ENCODE measurements around the gene GFRAL. TPM values are rescaled to one million over a fixed set of nuclear protein-coding genes. Genes with fewer than 3 reads are reported as not detected.

The GFRAL gene
- total RNA-seq, 1 experiment from 2014 or later, result not detected

DNA sequence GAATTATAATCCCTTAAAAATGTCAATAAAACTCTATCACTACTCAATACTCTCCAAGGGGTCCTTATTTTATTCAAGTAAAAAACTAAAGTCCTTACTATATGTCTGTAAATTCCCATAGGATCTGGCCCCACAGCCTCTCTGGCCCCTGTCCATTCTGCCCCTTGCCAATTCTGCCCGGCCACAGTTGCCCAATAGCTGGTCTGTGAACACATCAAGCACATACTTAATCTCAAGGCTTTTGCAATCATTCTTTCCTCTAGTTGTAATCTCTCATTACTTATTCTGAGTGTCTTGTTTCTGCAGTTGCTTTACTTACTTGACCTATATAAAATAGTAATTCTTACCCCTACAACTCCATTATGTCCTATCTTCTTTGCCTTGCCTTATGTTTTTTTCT, 22.5 kb upstream of the GFRAL start:
- Mint-ChIP-seq H3K36me3 (ENCODE audit: insufficient read depth in 1 of 3, low read depth in 3 of 3) (no peaks in the 10 kb centered on the region), H3K27me3 (ENCODE audit: low read depth) (no peaks in the 10 kb centered on the region), H3K4me1 (no peaks in the 10 kb centered on the region), H3K9me3 (no peaks in the 10 kb centered on the region), H3K27ac (no peak overlapping the region), H3K4me3 (no peak overlapping the region)
- no peak overlapping the region for H2AFZ ChIP-seq (ENCODE audit: low read length)
- no peak overlapping the region for H4K5ac ChIP-seq (ENCODE audit: insufficient read length, low read depth, low read length)
- TF ChIP-seq, protein P1, sequence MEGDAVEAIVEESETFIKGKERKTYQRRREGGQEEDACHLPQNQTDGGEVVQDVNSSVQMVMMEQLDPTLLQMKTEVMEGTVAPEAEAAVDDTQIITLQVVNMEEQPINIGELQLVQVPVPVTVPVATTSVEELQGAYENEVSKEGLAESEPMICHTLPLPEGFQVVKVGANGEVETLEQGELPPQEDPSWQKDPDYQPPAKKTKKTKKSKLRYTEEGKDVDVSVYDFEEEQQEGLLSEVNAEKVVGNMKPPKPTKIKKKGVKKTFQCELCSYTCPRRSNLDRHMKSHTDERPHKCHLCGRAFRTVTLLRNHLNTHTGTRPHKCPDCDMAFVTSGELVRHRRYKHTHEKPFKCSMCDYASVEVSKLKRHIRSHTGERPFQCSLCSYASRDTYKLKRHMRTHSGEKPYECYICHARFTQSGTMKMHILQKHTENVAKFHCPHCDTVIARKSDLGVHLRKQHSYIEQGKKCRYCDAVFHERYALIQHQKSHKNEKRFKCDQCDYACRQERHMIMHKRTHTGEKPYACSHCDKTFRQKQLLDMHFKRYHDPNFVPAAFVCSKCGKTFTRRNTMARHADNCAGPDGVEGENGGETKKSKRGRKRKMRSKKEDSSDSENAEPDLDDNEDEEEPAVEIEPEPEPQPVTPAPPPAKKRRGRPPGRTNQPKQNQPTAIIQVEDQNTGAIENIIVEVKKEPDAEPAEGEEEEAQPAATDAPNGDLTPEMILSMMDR (conservative IDR thresholded peaks at IDR 0.05), result no peak
- no peak overlapping the region for H3K56ac ChIP-seq (ENCODE audit: insufficient read length, low read depth, low read length)
- H4K20me1 ChIP-seq (ENCODE audit: control insufficient read depth, insufficient read depth, insufficient read length), result no peaks in the 10 kb centered on the region
- H3K4ac ChIP-seq (ENCODE audit: low read depth, low read length), result no peak overlapping the region
- no peak overlapping the region for H4K8ac ChIP-seq (replicated peaks; ENCODE audit: insufficient read length, low read depth, low read length)
- H3K4me2 ChIP-seq (ENCODE audit: insufficient read depth, insufficient read length, low read length), result no peak overlapping the region
- H3K9me3 ChIP-seq (ENCODE audit: control insufficient read depth, low read depth, low read length), result no peaks in the 10 kb centered on the region
- H2BK5ac ChIP-seq (ENCODE audit: insufficient read length, low read length), result no peak overlapping the region
- no peak overlapping the region for H2AK5ac ChIP-seq (ENCODE audit: insufficient read length, low read length)
- no peaks in the 10 kb centered on the region for H3K23me2 ChIP-seq (ENCODE audit: insufficient read length, low read depth, low read length, poor library complexity, severe bottlenecking)
- H3K23ac ChIP-seq (ENCODE audit: insufficient read length, low read depth, low read length), result no peak overlapping the region
- H3K79me1 ChIP-seq (ENCODE audit: insufficient read depth, low read depth, low read length, poor library complexity, severe bottlenecking), result no peaks in the 10 kb centered on the region
- H3K18ac ChIP-seq (ENCODE audit: insufficient read length, low read depth, low read length), result no peak overlapping the region
- no peak overlapping the region for H3K27ac ChIP-seq (ENCODE audit: insufficient read length, low read depth, low read length)
- no peaks in the 10 kb centered on the region for H3K4me1 ChIP-seq (ENCODE audit: insufficient read depth, low read length)
- H3K9ac ChIP-seq (ENCODE audit: extremely low read depth, insufficient read length, low read length), result no peak overlapping the region
- no peak overlapping the region for H3T11ph ChIP-seq (ENCODE audit: low read length)
- no CpG with 5 or more reads among the region's 1 CpG for WGBS (ENCODE audit: extremely low coverage, insufficient read length, low lambda C conversion rate)
- H4K91ac ChIP-seq (ENCODE audit: insufficient read length, low read depth, low read length), result no peak overlapping the region
- H2BK20ac ChIP-seq (ENCODE audit: low read depth, low read length, poor library complexity, severe bottlenecking), result no peak overlapping the region
- no peak overlapping the region for H3K14ac ChIP-seq (ENCODE audit: insufficient read depth, low read length)
- H3K79me2 ChIP-seq (ENCODE audit: insufficient read depth, low read length), result no peaks in the 10 kb centered on the region
- no peak overlapping the region for H2BK120ac ChIP-seq (ENCODE audit: low read depth, low read length, poor library complexity, severe bottlenecking)
- no peak overlapping the region for H2BK12ac ChIP-seq (ENCODE audit: insufficient read length, low read depth, low read length)
- no peak overlapping the region for H2BK15ac ChIP-seq (ENCODE audit: low read depth, low read length)
- no peak for DNase-seq
- H3K27me3 ChIP-seq (ENCODE audit: insufficient read depth, low read length), result no peaks in the 10 kb centered on the region

Data from H9 (cell line).